AG04450 (cell line): Measurements from ENCODE around the gene ATAD3A. TPM values are rescaled to one million over a fixed set of nuclear protein-coding genes. Genes with fewer than 3 reads are reported as not detected.

Source experiments
- CTCF ChIA-PET: fragments of 300-600, 350-600 bp; formaldehyde crosslinking; extraction: SDS; loops from one replicate; lab custom pipeline; 2022; ENCODE audit warnings: antibody characterized with exemption, inconsistent platforms; lab: Charles Lee
- POLR2A ChIA-PET: fragments of 350-600 bp; formaldehyde crosslinking; extraction: SDS; loops from one replicate; lab custom pipeline; 2021; ENCODE audit warnings: antibody characterized with exemption, inconsistent platforms; lab: Yijun Ruan, JAX
- DNase-seq: peaks from one replicate; pipeline ENCODE4 v3.0.0-alpha.2; 2011; ENCODE audit warnings: low read depth, low spot score
- H3K27ac ChIP-seq: one replicate; pipeline ENCODE4 v1.5.1; 2012; ENCODE audit warnings: low read depth, low read length, control low read depth
- H3K27me3 ChIP-seq: one replicate; pipeline ENCODE4 v1.6.0; 2012; ENCODE audit warnings: low read length; ENCODE audit not compliant: control insufficient read depth, insufficient read depth
- H3K4me3 ChIP-seq: 2 replicates; pipeline ENCODE4 v1.5.1; 2011; ENCODE audit warnings: mild to moderate bottlenecking, low read depth, low read length, control low read depth
- H3K9me3 ChIP-seq: 2 replicates; pipeline ENCODE4 v1.5.1; 2012; ENCODE audit warnings: low read length; ENCODE audit not compliant: control insufficient read depth, insufficient read depth
- CTCF ChIP-seq: IDR thresholded peaks from 2 replicates; pipeline ENCODE4 v1.5.1; 2011; ENCODE audit warnings: low read depth, low read length, control low read depth, inconsistent platforms
- polyA plus RNA-seq: library from polyadenylated mRNA; depleted of rRNA; stranded (reverse); fragments of >200 nt; gene quantifications from 2 replicates; pipeline ENCODE4 v1.2.3, GENCODE V29; 2011

Gene ATAD3A
- polyA plus RNA-seq, 1 experiment, result 8.5 TPM

GRCh38 chr1:1542766-1543705, 31.1 kb downstream of the ATAD3A start:
- CTCF ChIA-PET, result no interaction called here
- no peak for TF ChIP-seq CTCF

GRCh38 chr1:1543706-1544099, 31.7 kb downstream of the ATAD3A start:
- H3K9me3 ChIP-seq, result no peaks in the 10 kb centered on the region; the same call in 1 of the 2 replicates
- H3K27me3 ChIP-seq, result no peaks in the 10 kb centered on the region
- POLR2A ChIA-PET, result no interaction called here
- TF ChIP-seq CTCF, result no peak
- DNase-seq, result no peak
- CTCF ChIA-PET, result no interaction called here
- H3K4me3 ChIP-seq, result no peak overlapping the region
- no peak overlapping the region for H3K27ac ChIP-seq

More at GRCh38 chr1:1542766-1543705, 31.1 kb downstream of the ATAD3A start:
- Histone ChIP-seq H3K4me3 (no peak overlapping the region), H3K27me3 (no peaks in the 10 kb centered on the region), H3K27ac (no peak overlapping the region), H3K9me3 (no peaks in the 10 kb centered on the region; the same call in 1 of the 2 replicates)
- no peak for DNase-seq
- POLR2A ChIA-PET, result no interaction called here

GRCh38 chr1:1544544-1544943, 32.6 kb downstream of the ATAD3A start:
- POLR2A ChIA-PET, result no interaction called here

GRCh38 chr1:1545946-1546737, 34.2 kb downstream of the ATAD3A start:
- Histone ChIP-seq H3K4me3 (no peak overlapping the region), H3K27me3 (no peaks in the 10 kb centered on the region), H3K9me3 (no peaks in the 10 kb centered on the region; the same call in 1 of the 2 replicates), H3K27ac (peak overlapping the region; percentile 47)
- POLR2A ChIA-PET, result no interaction called here
- DNase-seq, result no peak
- no peak for TF ChIP-seq CTCF
- CTCF ChIA-PET, result no interaction called here

More at GRCh38 chr1:1544544-1544943, 32.6 kb downstream of the ATAD3A start:
- no peaks in the 10 kb centered on the region for H3K27me3 ChIP-seq
- H3K9me3 ChIP-seq, result no peaks in the 10 kb centered on the region; the same call in 1 of the 2 replicates
- H3K27ac ChIP-seq, result no peak overlapping the region
- no peak for DNase-seq
- CTCF ChIA-PET, result no interaction called here
- TF ChIP-seq CTCF, result no peak
- H3K4me3 ChIP-seq, result no peak overlapping the region
